Natural killer cell treated with Interleukin-12 subunit alpha and Interleukin-12 subunit beta and Interleukin-15 and Interleukin-18, amount 100 ng/mL, for 72 hours (primary cell): ENCODE data around the gene CLN3. TPM values are rescaled to one million over a fixed set of nuclear protein-coding genes. Genes with fewer than 3 reads are reported as not detected.

Source experiments
- ATAC-seq, 2 donors: fragments of 150-1000 bp; cut with Tn5 transposase in 1 of 2; sonication (Bioruptor Pico), chemical (Tn5 transposase) in 1 of 2; 2 replicates each; pipeline ENCODE4 v1.10.0; 2021
- DNase-seq: peaks from one replicate; pipeline ENCODE4 v3.0.0; 2022; ENCODE audit warnings: low spot score
- H3K27ac Mint-ChIP-seq, 2 donors: 1 replicate in 1 of 2; 2 replicates in 1 of 2; pipeline ENCODE4 v1.8.0; 2022; ENCODE audit warnings: mixed read lengths in 2 of 2, mild to moderate bottlenecking in 1 of 2, moderate library complexity in 1 of 2
- H3K27me3 Mint-ChIP-seq, 2 donors: 1 replicate in 1 of 2; 2 replicates in 1 of 2; pipeline ENCODE4 v1.8.0; 2022; ENCODE audit warnings: mixed read lengths in 2 of 2
- H3K36me3 Mint-ChIP-seq: one replicate; pipeline ENCODE4 v1.8.0; 2022; ENCODE audit warnings: mixed read lengths
- H3K4me1 Mint-ChIP-seq, 2 donors: 1 replicate in 1 of 2; 2 replicates in 1 of 2; pipeline ENCODE4 v1.8.0; 2022; ENCODE audit warnings: low read depth in 2 of 2, mixed read lengths in 2 of 2, mild to moderate bottlenecking in 1 of 2
- H3K4me3 Mint-ChIP-seq: one replicate; pipeline ENCODE4 v1.8.0; 2022; ENCODE audit warnings: mixed read lengths
- H3K9me3 Mint-ChIP-seq: 2 replicates; pipeline ENCODE4 v1.8.0; 2022; ENCODE audit warnings: mixed read lengths
- total RNA-seq, 2 donors: library from RNA; stranded (reverse); gene quantifications; one replicate each; pipeline ENCODE4 v1.2.3, GENCODE V29; 2022

The CLN3 gene
- total RNA-seq, result 10 to 100 TPM; 38.1 to 49.1 TPM

DNA sequence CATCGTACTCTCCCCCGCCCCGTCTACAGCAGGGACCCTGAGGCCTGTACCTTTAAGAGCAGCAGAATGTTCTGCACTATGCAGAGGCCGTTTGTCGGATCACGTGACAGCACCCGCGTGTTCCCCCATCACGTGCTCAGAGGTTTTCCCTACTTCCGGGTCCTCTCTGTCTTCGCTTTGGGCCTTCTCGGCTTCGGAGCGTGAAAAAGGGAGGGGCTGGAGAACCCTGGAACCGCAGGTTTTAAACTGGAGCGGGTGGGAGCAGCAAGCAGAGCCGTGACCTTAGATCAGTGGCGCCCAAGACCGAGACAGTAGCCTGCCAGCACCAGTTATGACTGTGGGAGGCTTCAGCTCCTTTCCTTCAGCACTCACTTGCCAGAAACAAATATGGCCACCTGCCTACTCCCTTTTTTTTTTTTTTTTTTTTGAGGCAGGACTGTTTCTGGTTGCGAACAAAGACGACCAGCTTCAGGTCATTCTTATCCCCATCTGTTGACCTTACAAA, at the start of gene CLN3:
CLN3 (minus strand) TSS at position 105 of the 505 bp plus-strand sequence. CDS start 315 bp downstream, outside the sequence.
- Mint-ChIP-seq H3K27ac (peak within 1 kb of the TSS; percentile 98 to 99), H3K27me3 (no peaks in the 10 kb centered on the region), H3K4me1 (peaks cover 52 to 72% of the 10 kb centered on the region in 2 donors), H3K9me3 (no peaks in the 10 kb centered on the region), H3K4me3 (peak within 1 kb of the TSS; percentile 93), H3K36me3 (no peaks in the 10 kb centered on the region)
- peak; percentile 94 for DNase-seq
- ATAC-seq, result peak; percentile 76 to 77

DNA sequence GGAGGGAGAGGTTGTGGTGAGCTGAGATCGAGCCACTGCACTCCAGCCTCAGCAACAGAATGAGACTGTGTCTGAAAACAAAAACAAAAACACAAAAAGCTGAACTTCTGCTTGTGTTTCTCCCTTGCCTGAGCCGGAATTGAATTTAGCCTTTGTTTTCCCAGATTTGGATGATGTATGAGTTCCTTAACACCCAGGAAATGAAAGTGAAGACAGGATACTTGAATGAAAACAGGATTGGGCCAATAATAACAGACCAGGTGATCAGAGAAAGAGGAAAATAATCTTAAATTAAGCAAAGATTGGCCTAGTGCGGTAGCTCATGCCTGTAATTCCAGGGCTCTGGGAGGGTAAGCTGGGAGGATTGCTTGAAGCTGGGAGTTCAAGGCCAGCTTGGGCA, 48.5 kb upstream of the CLN3 start:
- DNase-seq (no peak), ATAC-seq (no peak)
- H3K4me3 Mint-ChIP-seq, result no peak overlapping the region
- H3K4me1 Mint-ChIP-seq, result peaks cover 4 to 10% of the 10 kb centered on the region in 2 donors
- no peaks in the 10 kb centered on the region for H3K9me3 Mint-ChIP-seq
- no peaks in the 10 kb centered on the region for H3K36me3 Mint-ChIP-seq
- H3K27me3 Mint-ChIP-seq, result peaks cover 0 to 3% of the 10 kb centered on the region in 2 donors
- H3K27ac Mint-ChIP-seq, result no peak overlapping the region

DNA sequence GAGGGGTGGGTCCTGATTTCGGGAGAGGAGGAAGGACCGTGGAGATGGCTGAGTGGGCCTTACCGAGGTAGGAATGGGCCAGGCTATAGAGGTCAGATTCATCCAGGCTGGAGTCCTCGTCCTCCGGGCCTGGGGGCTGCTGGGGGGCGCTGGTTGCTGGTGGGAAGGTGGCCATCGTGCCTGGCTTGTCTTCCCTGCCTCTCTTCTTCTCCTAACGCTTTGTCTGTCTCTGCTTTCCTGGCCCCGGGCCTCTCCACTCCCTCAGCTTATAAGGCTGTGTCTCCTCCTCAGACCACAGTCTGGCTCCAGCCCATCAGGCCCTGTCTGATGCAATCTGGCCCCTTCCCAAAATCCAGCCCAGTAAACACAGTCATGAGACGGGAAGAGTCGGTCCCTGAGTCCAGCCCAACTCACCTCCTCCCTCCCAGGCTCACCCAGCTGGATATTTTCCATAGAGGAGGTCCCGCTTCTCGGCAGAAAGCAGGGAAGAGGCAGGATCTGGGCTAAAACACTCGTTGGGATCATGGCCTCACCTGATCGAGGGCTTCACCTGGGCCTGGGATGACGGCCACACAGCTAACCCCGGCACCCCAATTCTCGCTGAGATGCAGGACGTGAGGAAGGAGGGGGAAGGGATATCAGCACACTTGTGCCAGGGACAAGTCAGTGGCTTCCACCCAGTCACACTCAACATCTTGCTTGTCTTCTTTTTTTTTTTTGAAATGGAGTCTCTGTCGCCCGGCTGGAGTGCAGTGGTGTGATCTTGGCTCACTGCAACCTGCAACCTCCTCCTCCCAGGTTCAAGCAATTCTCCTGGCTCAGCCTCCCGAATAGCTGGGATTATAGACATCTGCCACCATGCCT, 47.1 kb upstream of the CLN3 start, which contains the start of gene NUPR1:
NUPR1 (minus strand) TSS at position 242 of the 864 bp plus-strand sequence; CDS start at position 175, 67 bp downstream.
- ATAC-seq (no peak), DNase-seq (no peak)
- no peaks in the 10 kb centered on the region for H3K36me3 Mint-ChIP-seq
- peak within 1 kb of the TSS; percentile 7 to 31 for H3K27ac Mint-ChIP-seq
- no peak within 1 kb of the TSS for H3K4me3 Mint-ChIP-seq
- peaks cover 18 to 23% of the 10 kb centered on the region in 2 donors for H3K4me1 Mint-ChIP-seq
- H3K27me3 Mint-ChIP-seq, result peaks cover 0 to 3% of the 10 kb centered on the region in 2 donors
- peaks cover 6% of the 10 kb centered on the region for H3K9me3 Mint-ChIP-seq

DNA sequence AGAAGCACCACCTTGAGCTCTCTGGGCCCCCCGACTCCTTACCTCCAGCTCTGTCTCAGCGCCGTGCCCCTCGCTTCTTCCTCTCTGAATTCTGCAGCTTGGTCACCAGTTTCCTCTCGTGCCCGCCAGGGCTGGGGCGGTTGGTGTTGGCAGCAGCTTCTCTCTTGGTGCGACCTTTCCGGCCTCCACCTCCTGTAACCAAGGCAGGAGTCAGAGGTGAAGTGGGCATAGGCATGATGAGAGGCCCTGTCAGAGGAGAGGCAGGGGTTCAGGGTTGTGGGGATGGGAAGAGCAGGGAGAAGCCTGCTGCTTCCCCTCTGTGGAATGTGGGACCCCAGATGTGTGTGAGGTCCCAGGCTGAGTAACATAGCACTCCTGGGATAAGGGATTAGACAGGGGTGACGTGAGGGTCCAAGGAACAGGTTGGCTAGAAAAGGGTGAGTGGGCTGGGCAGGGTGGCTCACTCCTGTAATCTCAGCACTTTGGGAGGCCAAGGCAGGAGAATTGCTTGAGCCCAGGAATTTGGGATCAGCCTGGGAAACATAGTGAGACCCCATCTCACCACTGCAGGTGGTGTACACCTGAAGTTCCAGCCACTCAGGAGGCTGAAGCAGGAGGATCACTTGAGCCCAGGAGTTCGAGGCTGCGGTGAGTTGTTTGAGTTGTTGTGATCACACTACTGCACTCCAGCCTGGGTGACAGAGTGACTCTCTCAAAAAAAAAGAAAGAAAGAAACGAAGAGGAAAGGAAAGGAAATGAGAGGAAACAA, 46.3 kb upstream of the CLN3 start:
- Mint-ChIP-seq H3K27ac (peak overlapping the region; percentile 7 to 31), H3K36me3 (no peaks in the 10 kb centered on the region), H3K4me1 (peaks cover 18 to 23% of the 10 kb centered on the region in 2 donors), H3K9me3 (peaks cover 6% of the 10 kb centered on the region), H3K27me3 (peaks cover 0 to 3% of the 10 kb centered on the region in 2 donors), H3K4me3 (no peak overlapping the region)
- ATAC-seq (no peak), DNase-seq (no peak)

DNA sequence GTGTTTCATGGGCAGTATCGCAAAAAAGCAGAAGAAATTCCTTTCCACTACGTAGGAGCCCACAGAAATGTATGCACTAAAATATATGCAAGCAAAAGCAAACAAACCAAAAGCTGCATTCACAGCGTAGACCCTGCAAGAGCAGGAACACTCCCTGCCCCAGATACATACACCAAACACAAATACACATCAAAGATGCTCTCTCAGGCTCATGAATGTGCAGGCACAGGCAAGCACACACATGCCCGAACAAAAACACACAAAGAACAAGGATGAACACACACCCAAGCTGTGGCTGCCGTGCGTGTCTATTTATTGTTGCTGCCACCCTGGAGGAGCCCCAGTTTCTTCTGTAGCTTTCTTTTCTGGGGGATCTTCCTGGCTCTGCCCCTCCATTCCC, 45.2 kb upstream of the CLN3 start:
- no peak overlapping the region for H3K4me3 Mint-ChIP-seq
- no peaks in the 10 kb centered on the region for H3K36me3 Mint-ChIP-seq
- DNase-seq, result no peak
- no peaks in the 10 kb centered on the region for H3K27me3 Mint-ChIP-seq
- H3K4me1 Mint-ChIP-seq, result peaks cover 18 to 21% of the 10 kb centered on the region in 2 donors
- peaks cover 6% of the 10 kb centered on the region for H3K9me3 Mint-ChIP-seq
- no peak overlapping the region for H3K27ac Mint-ChIP-seq
- no peak for ATAC-seq

DNA sequence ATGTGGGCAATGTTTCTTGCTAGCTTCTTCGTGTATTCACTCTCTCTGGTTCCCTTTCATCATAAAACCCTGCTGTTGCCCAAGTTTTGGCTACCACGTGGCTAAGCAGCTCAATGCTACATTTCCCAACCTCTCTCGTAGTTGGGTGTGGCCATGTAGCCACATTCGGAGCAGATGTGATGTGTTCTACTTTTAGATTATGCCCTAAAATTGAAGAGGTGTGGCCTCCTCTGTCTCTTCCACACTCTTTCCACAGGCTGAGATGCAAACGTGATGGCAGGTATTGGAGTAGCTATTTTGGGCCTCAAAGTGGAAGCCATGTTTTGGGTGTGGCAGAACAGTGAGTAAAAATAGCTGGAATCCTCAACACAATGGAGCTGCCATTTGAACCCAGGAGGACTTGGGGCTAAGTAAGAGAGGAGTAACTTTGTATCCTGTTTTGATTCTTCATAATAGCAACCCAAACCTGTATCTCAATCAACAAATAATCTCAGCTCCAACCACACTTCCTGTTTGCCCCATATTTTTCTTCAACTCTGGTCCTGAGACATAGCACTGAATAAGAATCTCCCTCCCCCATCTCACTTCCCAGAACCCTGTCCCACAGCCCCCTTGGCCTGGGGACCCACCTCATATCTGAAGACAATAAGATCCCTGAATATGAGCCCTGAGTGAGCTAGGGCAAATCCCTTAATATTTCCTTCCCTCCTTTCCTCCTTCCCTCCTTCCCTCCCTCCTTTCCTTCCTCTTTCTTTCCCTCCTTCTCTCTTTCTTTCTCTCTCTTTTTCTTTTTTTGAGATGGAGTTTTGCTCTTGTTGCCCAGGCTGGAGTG, 42.9 kb upstream of the CLN3 start:
- Mint-ChIP-seq H3K27me3 (no peaks in the 10 kb centered on the region), H3K9me3 (peaks cover 6% of the 10 kb centered on the region), H3K4me1 (peaks cover 18 to 21% of the 10 kb centered on the region in 2 donors), H3K36me3 (no peaks in the 10 kb centered on the region), H3K4me3 (peak overlapping the region; percentile 56), H3K27ac (peak overlapping the region; percentile 29 to 80)
- DNase-seq (peak; percentile 83), ATAC-seq (peak; percentile 73 to 90)

DNA sequence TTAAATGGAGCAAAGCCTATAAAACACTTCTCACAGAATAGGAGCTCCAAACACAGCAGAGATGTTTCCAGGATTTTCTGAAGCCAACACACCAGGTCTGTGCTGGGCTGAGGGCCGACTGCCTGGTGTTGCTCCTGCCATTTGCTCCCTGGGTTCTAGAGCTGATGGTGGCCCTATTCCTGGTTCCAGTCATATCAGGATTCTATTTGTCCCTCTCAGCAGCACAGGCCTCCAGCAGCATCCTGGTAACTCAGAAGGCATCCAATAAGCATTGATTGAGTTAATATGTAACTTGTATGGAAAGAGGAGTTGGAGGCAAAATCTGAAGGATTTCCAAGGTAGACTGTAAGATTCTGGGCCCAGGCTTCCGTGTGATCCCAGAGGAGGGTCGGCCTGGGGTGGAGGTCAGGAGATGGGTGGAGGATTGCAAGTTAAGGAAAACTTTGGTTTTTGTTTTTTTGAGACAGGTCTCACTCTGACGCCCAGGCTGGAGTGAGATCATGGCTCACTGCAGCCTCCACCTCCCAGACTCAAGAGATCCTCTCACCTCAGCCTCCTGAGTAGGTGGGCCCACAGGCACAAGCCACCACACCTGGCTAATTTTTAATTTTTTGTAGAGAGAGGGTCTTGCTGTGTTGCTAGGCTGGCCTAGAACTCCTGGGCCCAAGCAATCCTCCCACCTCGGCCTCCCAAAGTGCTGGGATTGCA, 41.2 kb upstream of the CLN3 start:
- ATAC-seq (no peak), DNase-seq (no peak)
- Mint-ChIP-seq H3K27ac (peak overlapping the region in 1 of 2 donors; percentile 31), H3K4me3 (no peak overlapping the region), H3K9me3 (peaks cover 6% of the 10 kb centered on the region), H3K27me3 (no peaks in the 10 kb centered on the region), H3K36me3 (no peaks in the 10 kb centered on the region), H3K4me1 (peaks cover 18 to 21% of the 10 kb centered on the region in 2 donors)

DNA sequence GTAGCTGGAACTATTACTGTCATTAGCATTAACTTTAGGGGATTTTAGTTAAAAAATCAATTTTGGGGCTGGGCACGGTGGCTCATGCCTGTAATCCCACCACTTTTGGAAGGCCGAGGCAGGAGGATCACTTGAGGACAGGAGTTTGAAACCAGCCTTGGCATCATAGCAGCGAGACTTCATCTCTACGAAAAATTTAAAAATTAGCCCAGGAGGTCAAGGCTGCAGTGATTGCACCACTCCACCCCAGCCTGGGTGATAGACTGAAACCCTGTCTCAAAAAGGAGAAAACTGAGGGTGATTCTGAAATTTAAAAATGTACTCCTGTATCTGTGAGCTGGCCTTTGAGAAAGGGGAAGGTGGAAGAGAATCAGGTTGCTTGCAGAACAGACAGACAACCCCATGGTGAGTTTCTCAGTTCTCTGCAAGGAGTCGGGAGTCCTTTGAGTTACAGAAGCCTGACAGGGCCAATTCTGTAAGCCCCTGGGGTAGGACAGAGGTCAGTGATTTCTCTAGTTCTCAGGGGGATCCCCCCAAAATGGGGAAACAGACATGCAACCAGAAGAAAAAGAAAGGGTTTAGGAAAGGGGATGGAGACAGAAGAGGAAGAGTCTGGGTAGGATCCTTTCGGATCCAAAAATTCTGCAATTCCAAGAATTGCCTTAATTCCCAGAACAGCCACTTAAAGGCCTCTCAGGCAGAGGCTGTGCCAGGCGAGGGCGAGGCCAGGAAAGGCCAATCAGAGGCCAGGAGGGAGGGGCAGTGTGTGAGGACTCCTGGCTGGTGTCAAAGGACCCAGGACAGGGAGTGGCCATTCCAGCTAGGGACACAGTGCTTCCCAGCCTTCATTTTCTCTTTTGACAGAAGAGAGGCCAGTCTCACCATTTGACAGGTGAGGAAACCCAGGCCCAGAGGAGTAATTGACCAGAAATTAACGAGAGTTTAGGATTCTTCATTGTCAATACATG, 40.2 kb upstream of the CLN3 start:
- ATAC-seq, result no peak
- no peak overlapping the region for H3K27ac Mint-ChIP-seq
- no peak overlapping the region for H3K4me3 Mint-ChIP-seq
- no peak for DNase-seq
- H3K27me3 Mint-ChIP-seq, result no peaks in the 10 kb centered on the region
- no peaks in the 10 kb centered on the region for H3K36me3 Mint-ChIP-seq
- H3K4me1 Mint-ChIP-seq, result peaks cover 18 to 21% of the 10 kb centered on the region in 2 donors
- H3K9me3 Mint-ChIP-seq, result peaks cover 6% of the 10 kb centered on the region

DNA sequence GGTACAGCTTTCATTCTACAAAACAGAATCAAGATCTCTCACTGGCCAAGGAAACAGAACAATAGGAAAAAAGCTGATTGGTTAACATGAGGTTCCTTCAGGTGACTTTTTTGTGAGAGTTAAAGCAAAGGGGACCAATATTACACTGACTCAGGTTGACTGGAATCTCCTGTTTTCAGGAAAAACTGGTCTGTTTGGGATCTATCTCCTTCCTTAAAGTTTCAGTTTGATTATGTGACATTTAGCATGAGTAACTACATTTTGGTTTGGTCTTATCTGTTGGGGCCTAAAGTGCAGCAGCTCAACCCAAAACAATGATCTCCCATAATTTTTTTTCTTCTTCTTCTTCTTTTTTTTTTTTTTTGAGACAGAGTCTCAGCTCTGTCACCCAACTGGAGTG, 37.2 kb upstream of the CLN3 start:
- H3K4me3 Mint-ChIP-seq, result no peak overlapping the region

DNA sequence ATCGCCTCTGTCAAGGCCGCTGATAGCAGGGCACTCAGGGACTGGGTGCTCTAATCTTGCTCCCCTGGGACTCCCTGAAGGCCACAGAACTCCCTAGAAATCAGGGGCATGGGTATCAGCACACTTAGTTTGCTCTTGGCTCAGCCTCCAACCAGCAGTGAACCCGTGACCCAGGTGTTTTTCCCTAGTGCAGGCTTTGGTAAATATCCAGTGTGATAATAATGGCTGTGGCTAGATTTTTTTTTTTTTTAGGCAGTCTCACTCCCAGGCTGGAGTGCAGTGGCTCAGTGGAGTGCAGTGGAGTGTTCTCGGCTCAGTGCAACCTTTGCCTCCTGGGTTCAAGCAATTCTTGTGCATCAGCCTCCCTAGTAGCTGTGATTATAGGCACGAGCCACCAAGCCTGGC, 36.6 kb upstream of the CLN3 start:
- H3K27ac Mint-ChIP-seq, result no peak overlapping the region

More for the DNA sequence above, 37.2 kb upstream of the CLN3 start:
- ATAC-seq (no peak), DNase-seq (no peak)
- Mint-ChIP-seq H3K36me3 (no peaks in the 10 kb centered on the region), H3K27me3 (no peaks in the 10 kb centered on the region), H3K27ac (no peak overlapping the region), H3K4me1 (peaks cover 1 to 11% of the 10 kb centered on the region in 2 donors), H3K9me3 (no peaks in the 10 kb centered on the region)

DNA sequence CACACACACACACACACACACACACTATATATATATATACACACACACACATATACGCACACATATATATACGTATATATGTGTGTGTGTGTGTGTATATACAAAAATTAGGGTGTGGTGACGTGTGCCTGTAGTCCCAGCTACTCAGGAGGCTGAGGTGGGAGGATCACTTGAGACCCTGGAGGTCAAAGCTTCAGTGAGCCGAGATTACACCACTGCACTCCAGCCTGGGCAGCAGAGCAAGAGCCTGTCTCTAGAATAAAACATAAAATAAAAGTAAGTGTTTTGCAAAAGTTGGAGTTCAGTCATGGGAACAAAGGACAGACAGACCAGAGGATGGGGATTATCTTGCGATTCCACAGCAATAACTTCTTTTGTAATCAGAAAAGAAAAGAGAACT, 36.1 kb upstream of the CLN3 start:
- H3K4me1 Mint-ChIP-seq, result peaks cover 4 to 10% of the 10 kb centered on the region in 2 donors
- DNase-seq (no peak), ATAC-seq (no peak)
- no peaks in the 10 kb centered on the region for H3K27me3 Mint-ChIP-seq
- H3K4me3 Mint-ChIP-seq, result no peak overlapping the region
- no peaks in the 10 kb centered on the region for H3K36me3 Mint-ChIP-seq
- H3K27ac Mint-ChIP-seq, result no peak overlapping the region
- no peaks in the 10 kb centered on the region for H3K9me3 Mint-ChIP-seq

More for the DNA sequence above, 36.6 kb upstream of the CLN3 start:
- H3K4me1 Mint-ChIP-seq, result peaks cover 0 to 9% of the 10 kb centered on the region in 2 donors
- H3K36me3 Mint-ChIP-seq, result no peaks in the 10 kb centered on the region
- H3K9me3 Mint-ChIP-seq, result no peaks in the 10 kb centered on the region
- H3K27me3 Mint-ChIP-seq, result no peaks in the 10 kb centered on the region
- ATAC-seq (no peak), DNase-seq (no peak)
- no peak overlapping the region for H3K4me3 Mint-ChIP-seq
